Endodermal cell (in vitro differentiated cells): ENCODE results near the gene CD93. TPM values are rescaled to one million over a fixed set of nuclear protein-coding genes. Genes with fewer than 3 reads are reported as not detected.

ENCODE experiments used
- DNase-seq: peaks from one replicate; pipeline ENCODE4 v3.0.0-alpha.2; 2017
- H3K27ac ChIP-seq: 2 replicates; pipeline ENCODE4 v1.5.1; 2013; ENCODE audit warnings: mild to moderate bottlenecking, low read depth, low read length, moderate library complexity
- H3K27me3 ChIP-seq: 2 replicates; pipeline ENCODE4 v1.6.1; 2013; ENCODE audit warnings: mild to moderate bottlenecking, low read length, moderate library complexity; ENCODE audit not compliant: insufficient read depth, control insufficient read depth, poor library complexity, severe bottlenecking
- H3K36me3 ChIP-seq: 2 replicates; pipeline ENCODE4 v1.7.0; 2013; ENCODE audit warnings: mild to moderate bottlenecking, low read length, moderate library complexity; ENCODE audit not compliant: control insufficient read depth, insufficient read depth
- H3K4me1 ChIP-seq: one replicate; pipeline ENCODE4 v1.7.0; 2013; ENCODE audit warnings: low read length; ENCODE audit not compliant: control insufficient read depth, insufficient read depth
- H3K4me3 ChIP-seq: 2 replicates; pipeline ENCODE4 v1.5.1; 2013; ENCODE audit warnings: mild to moderate bottlenecking, low read length, moderate library complexity
- H3K9ac ChIP-seq: 2 replicates; pipeline ENCODE4 v1.6.1; 2013; ENCODE audit warnings: mild to moderate bottlenecking, low read length, moderate library complexity; ENCODE audit not compliant: poor library complexity, severe bottlenecking; ENCODE audit errors: extremely low read depth
- H3K9me3 ChIP-seq: 2 replicates; pipeline ENCODE4 v1.6.1; 2013; ENCODE audit warnings: mild to moderate bottlenecking, low read length, moderate library complexity; ENCODE audit not compliant: control insufficient read depth
- H3K27ac Mint-ChIP-seq: 2 replicates; pipeline ENCODE4 v1.8.0; 2020; ENCODE audit warnings: mixed read lengths
- H3K27me3 Mint-ChIP-seq: 2 replicates; pipeline ENCODE4 v1.8.0; 2021; ENCODE audit warnings: mild to moderate bottlenecking, mixed read lengths; ENCODE audit not compliant: insufficient read depth
- H3K36me3 Mint-ChIP-seq: 2 replicates; pipeline ENCODE4 v1.8.0; 2020; ENCODE audit warnings: low read depth, mixed read lengths
- H3K4me1 Mint-ChIP-seq: 2 replicates; pipeline ENCODE4 v1.8.0; 2020; ENCODE audit warnings: mixed read lengths
- H3K4me3 Mint-ChIP-seq: 2 replicates; pipeline ENCODE4 v1.8.0; 2020; ENCODE audit warnings: mild to moderate bottlenecking, moderate library complexity, mixed read lengths
- H3K9me3 Mint-ChIP-seq: 2 replicates; pipeline ENCODE4 v1.8.0; 2020; ENCODE audit warnings: mild to moderate bottlenecking, mixed read lengths
- CTCF ChIP-seq: fragments of 200-600 bp; sonication (generic); conservative IDR thresholded peaks from 2 replicates; pipeline ENCODE4 v1.5.0; 2021; ENCODE audit warnings: antibody characterized with exemption, mild to moderate bottlenecking
- WGBS, 2 experiments: methylation state at CpG; one replicate each; pipeline versions ENCODE4 v1.1.5 to v1.1.7; 2013; ENCODE audit warnings: missing lambda C conversion rate in 2 of 2, mixed read lengths in 1 of 2; ENCODE audit not compliant: insufficient coverage in 1 of 2, insufficient read length in 1 of 2; 5-methylcytosine and 5-hydroxymethylcytosine counted together
- total RNA-seq, 2 donors: library from RNA; stranded (reverse); fragmentation: NEBNext Ultra II Directional in 1 of 2; extraction: Animal tissue kit (Norgen Biotek cat#: 25700) in 1 of 2; gene quantifications; 2 replicates in 1 of 2; 3 replicates in 1 of 2; pipeline ENCODE4 v1.2.1, GENCODE V29; 2021

CD93 gene
- total RNA-seq, 2 donors from 2014 or later, result 0.04 TPM; not detected in 1

GRCh38 chr20:23100720-23101107 lies 14.6 kb upstream of the CD93 start:
- Histone ChIP-seq H3K36me3 (no peaks in the 10 kb centered on the region), H3K9ac (no peak overlapping the region), H3K4me3 (no peak overlapping the region), H3K27ac (no peak overlapping the region), H3K9me3 (no peaks in the 10 kb centered on the region), H3K27me3 (no peaks in the 10 kb centered on the region), H3K4me1 (peaks cover 8% of the 10 kb centered on the region)
- H3K27me3 Mint-ChIP-seq, result peaks cover 18% of the 10 kb centered on the region
- TF ChIP-seq CTCF, result no peak
- H3K36me3 Mint-ChIP-seq, result no peaks in the 10 kb centered on the region
- H3K9me3 Mint-ChIP-seq, result no peaks in the 10 kb centered on the region
- H3K4me1 Mint-ChIP-seq, result peaks cover 19% of the 10 kb centered on the region
- no peak overlapping the region for H3K27ac Mint-ChIP-seq
- no peak for DNase-seq
- H3K4me3 Mint-ChIP-seq, result no peak overlapping the region

GRCh38 chr20:23099791-23100719 lies 13.9 kb upstream of the CD93 start:
- peaks cover 18% of the 10 kb centered on the region for H3K27me3 Mint-ChIP-seq
- DNase-seq, result no peak
- peaks cover 19% of the 10 kb centered on the region for H3K4me1 Mint-ChIP-seq
- TF ChIP-seq CTCF, result no peak
- peaks cover 8% of the 10 kb centered on the region for H3K4me1 ChIP-seq
- H3K27me3 ChIP-seq, result no peaks in the 10 kb centered on the region
- H3K36me3 Mint-ChIP-seq, result no peaks in the 10 kb centered on the region
- H3K36me3 ChIP-seq, result no peaks in the 10 kb centered on the region
- no peak overlapping the region for H3K4me3 ChIP-seq
- no peak overlapping the region for H3K27ac ChIP-seq
- no peaks in the 10 kb centered on the region for H3K9me3 Mint-ChIP-seq
- H3K9me3 ChIP-seq, result no peaks in the 10 kb centered on the region
- no peak overlapping the region for H3K27ac Mint-ChIP-seq
- H3K4me3 Mint-ChIP-seq, result no peak overlapping the region
- no peak overlapping the region for H3K9ac ChIP-seq
- WGBS, 2 experiments, result 85 to 89% methylated on average over 8 to 11 of the region's 13 CpGs

DNA sequence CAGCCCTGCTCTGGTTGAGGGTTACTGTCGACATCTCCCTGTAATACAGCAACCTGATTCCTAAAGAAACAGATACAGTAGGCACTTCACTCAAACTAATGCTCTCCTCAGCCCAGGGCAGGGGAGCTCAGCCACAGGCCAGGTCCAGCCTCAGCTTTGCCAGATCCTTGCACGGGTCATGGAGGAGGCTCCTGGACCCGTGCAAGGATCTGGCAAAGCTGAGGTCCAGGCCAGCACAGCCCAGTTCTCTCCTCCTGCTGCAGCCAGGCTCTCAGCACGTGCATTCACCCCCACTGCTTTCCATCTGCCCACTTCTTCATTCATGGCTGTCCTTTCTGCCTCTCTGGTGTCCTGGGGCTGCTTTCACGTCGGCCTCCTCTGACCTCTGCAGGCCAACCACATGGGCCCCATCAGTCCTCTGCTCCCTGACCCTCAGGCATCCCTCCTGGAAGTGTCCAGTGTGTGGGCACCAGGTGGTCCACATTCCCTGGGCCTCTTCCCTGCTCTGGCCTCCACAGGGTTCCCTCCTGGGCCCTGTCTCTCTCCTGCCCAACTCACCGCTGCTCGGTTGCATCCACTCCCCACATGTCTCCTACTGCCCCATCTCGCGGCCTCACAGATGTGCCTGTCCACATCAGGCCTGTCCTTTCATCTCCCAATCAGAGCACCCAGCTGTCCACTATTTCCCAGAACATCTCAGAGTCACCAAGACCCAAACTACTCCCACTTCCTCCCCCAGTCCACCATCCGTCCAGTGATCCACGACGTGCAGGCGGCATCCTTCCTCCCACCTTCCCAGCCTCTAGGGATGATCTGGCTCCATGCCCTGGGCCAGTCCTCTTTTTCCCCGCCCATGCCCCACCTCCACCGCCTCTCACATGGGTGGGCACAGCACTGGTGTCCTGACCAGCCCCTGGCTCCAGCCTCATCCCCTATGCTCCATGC lies 11.8 kb upstream of the CD93 start:
- Mint-ChIP-seq H3K4me3 (no peak overlapping the region), H3K27ac (no peak overlapping the region), H3K27me3 (peaks cover 13% of the 10 kb centered on the region), H3K9me3 (no peaks in the 10 kb centered on the region), H3K4me1 (peaks cover 18% of the 10 kb centered on the region), H3K36me3 (no peaks in the 10 kb centered on the region)
- H3K27me3 ChIP-seq, result no peaks in the 10 kb centered on the region
- H3K9me3 ChIP-seq, result no peaks in the 10 kb centered on the region
- no peak overlapping the region for H3K9ac ChIP-seq
- no peak overlapping the region for H3K4me3 ChIP-seq
- H3K36me3 ChIP-seq, result no peaks in the 10 kb centered on the region
- TF ChIP-seq CTCF, result no peak
- no peak for DNase-seq
- no peak overlapping the region for H3K27ac ChIP-seq
- WGBS, 2 experiments, result 90 to 91% methylated on average over 10 to 16 of the region's 16 CpGs
- H3K4me1 ChIP-seq, result peaks cover 9% of the 10 kb centered on the region
